Nephron progenitor cell (in vitro differentiated cells): ENCODE data around the gene PDE2A.

Experiments
- DNase-seq: peaks from one replicate; pipeline ENCODE4 v3.0.0; 2021
- H3K27ac Mint-ChIP-seq: 2 replicates; pipeline ENCODE4 v1.8.0; 2021; ENCODE audit warnings: mild to moderate bottlenecking, moderate library complexity, mixed read lengths
- H3K27me3 Mint-ChIP-seq: 2 replicates; pipeline ENCODE4 v1.8.0; 2021; ENCODE audit warnings: mild to moderate bottlenecking, low read depth, mixed read lengths; ENCODE audit not compliant: poor library complexity
- H3K36me3 Mint-ChIP-seq: 2 replicates; pipeline ENCODE4 v1.8.0; 2021; ENCODE audit warnings: low read depth, mixed read lengths
- H3K4me1 Mint-ChIP-seq: 2 replicates; pipeline ENCODE4 v1.8.0; 2021; ENCODE audit warnings: mixed read lengths
- H3K4me3 Mint-ChIP-seq: 2 replicates; pipeline ENCODE4 v1.8.0; 2021; ENCODE audit warnings: mild to moderate bottlenecking, moderate library complexity, mixed read lengths
- H3K9me3 Mint-ChIP-seq: 2 replicates; pipeline ENCODE4 v1.8.0; 2021; ENCODE audit warnings: mild to moderate bottlenecking, moderate library complexity, mixed read lengths
- CTCF ChIP-seq: fragments of 200-600 bp; sonication (generic); IDR thresholded peaks from 2 replicates; pipeline ENCODE4 v1.5.0; 2021; ENCODE audit warnings: antibody characterized with exemption

PDE2A gene

GRCh38 chr11:72641522-72642042 lies 32.6 kb downstream of the PDE2A start:
- Mint-ChIP-seq H3K36me3 (no peaks in the 10 kb centered on the region), H3K9me3 (no peaks in the 10 kb centered on the region), H3K27ac (no peak overlapping the region), H3K4me1 (peaks cover 12% of the 10 kb centered on the region), H3K27me3 (peaks cover 33% of the 10 kb centered on the region), H3K4me3 (no peak overlapping the region)
- no peak for TF ChIP-seq CTCF
- DNase-seq: no peak

GRCh38 chr11:72639502-72640375 lies 34.5 kb downstream of the PDE2A start:
- DNase-seq: no peak
- H3K4me3 Mint-ChIP-seq: no peak overlapping the region
- no peaks in the 10 kb centered on the region for H3K9me3 Mint-ChIP-seq
- peaks cover 18% of the 10 kb centered on the region for H3K4me1 Mint-ChIP-seq
- H3K27ac Mint-ChIP-seq: no peak overlapping the region
- no peaks in the 10 kb centered on the region for H3K36me3 Mint-ChIP-seq
- H3K27me3 Mint-ChIP-seq: peaks cover 22% of the 10 kb centered on the region
- TF ChIP-seq CTCF: no peak

GRCh38 chr11:72637926-72638325 lies 36.3 kb downstream of the PDE2A start:
- Mint-ChIP-seq H3K36me3 (no peaks in the 10 kb centered on the region), H3K27me3 (peaks cover 12% of the 10 kb centered on the region), H3K9me3 (no peaks in the 10 kb centered on the region), H3K27ac (no peak overlapping the region), H3K4me3 (no peak overlapping the region), H3K4me1 (peaks cover 20% of the 10 kb centered on the region)
- DNase-seq: no peak
- TF ChIP-seq CTCF: no peak

GRCh38 chr11:72637198-72637597 lies 37.0 kb downstream of the PDE2A start:
- no peak for TF ChIP-seq CTCF
- no peak overlapping the region for H3K4me3 Mint-ChIP-seq
- H3K27ac Mint-ChIP-seq: peak overlapping the region; percentile 20
- DNase-seq: no peak
- H3K4me1 Mint-ChIP-seq: peaks cover 27% of the 10 kb centered on the region
- H3K36me3 Mint-ChIP-seq: no peaks in the 10 kb centered on the region
- H3K9me3 Mint-ChIP-seq: no peaks in the 10 kb centered on the region
- H3K27me3 Mint-ChIP-seq: peaks cover 12% of the 10 kb centered on the region

DNA sequence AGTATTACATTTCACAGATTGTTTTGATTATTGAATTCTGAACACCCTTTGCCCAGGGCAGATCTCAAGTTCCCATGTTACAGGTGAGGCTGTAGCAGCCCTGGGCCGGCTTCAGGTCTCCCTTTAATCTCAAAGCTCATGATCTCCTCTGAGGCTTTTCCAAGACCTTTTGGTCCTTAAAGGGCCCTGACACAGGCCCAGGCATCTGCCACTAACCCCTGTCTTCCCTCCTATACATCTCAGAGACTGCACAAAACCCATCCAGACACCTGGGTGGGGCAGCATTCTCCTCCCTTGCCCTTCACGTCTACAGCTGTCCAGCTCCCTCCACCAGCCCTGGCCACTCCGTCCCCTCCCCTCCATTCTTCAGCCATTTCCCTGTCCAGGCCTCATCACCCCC lies 37.8 kb downstream of the PDE2A start:
- H3K36me3 Mint-ChIP-seq: no peaks in the 10 kb centered on the region
- DNase-seq: no peak
- H3K9me3 Mint-ChIP-seq: no peaks in the 10 kb centered on the region
- H3K4me3 Mint-ChIP-seq: no peak overlapping the region
- H3K27ac Mint-ChIP-seq: no peak overlapping the region
- TF ChIP-seq CTCF: no peak
- H3K4me1 Mint-ChIP-seq: peaks cover 29% of the 10 kb centered on the region
- peaks cover 12% of the 10 kb centered on the region for H3K27me3 Mint-ChIP-seq

DNA sequence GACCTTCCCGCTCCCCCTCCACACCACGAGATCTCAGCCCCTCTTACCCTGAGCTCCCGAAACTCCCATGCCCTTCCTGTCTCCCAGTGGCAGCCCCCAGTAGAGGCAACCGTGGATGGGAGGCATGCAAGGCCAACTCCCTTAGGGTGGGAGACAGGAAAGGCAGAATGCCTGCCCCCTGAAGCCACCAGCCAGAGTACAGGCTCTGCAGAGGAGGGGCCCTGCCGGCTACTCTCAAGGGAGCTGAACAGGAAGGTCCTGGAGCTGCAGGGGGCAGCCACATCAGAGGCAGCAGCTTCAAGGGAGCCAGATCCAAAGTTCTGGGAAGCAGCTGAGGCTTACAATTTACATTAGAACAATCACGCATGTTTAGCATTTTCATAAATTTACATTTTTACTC lies 38.3 kb downstream of the PDE2A start:
- no peak for DNase-seq
- Mint-ChIP-seq H3K4me3 (no peak overlapping the region), H3K4me1 (peaks cover 29% of the 10 kb centered on the region), H3K27me3 (peaks cover 14% of the 10 kb centered on the region), H3K36me3 (no peaks in the 10 kb centered on the region), H3K27ac (no peak overlapping the region), H3K9me3 (no peaks in the 10 kb centered on the region)
- no peak for TF ChIP-seq CTCF
